K562 (cell line): ENCODE data around the gene ACBD6. TPM values are rescaled to one million over a fixed set of nuclear protein-coding genes. Genes with fewer than 3 reads are reported as not detected.

Experiments used
- CHD2 ChIP-seq: IDR thresholded peaks from 2 replicates; pipeline ENCODE4 v1.6.1; 2011; ENCODE audit warnings: low read depth, low read length
- CHD7 ChIP-seq: fragments of 200-600 bp; sonication (generic); IDR thresholded peaks from one replicate; pipeline ENCODE4 v1.6.1; 2012; ENCODE audit warnings: mild to moderate bottlenecking, low read depth, low read length, inconsistent platforms
- E4F1 ChIP-seq: fragments of 250-450 bp; sonication (Bioruptor Pico); IDR thresholded peaks from 2 replicates; pipeline ENCODE4 v1.5.0; 2021; ENCODE audit warnings: mild to moderate bottlenecking, borderline replicate concordance
- EP300 ChIP-seq: IDR thresholded peaks from 2 replicates; pipeline ENCODE4 v1.6.1; 2012; ENCODE audit warnings: low read length, improper control_type of control experiment
- polyA plus RNA-seq, 8 experiments: library from polyadenylated mRNA; depleted of rRNA in 4 of 8; stranded (reverse) in 5 of 8; unstranded in 3 of 8; fragments of >200 nt; fragmentation: Nextera tagmentation in 2 of 8; fragmentation: Illumina TruSeq in 1 of 8; extraction: Ambion mirVana in 2 of 8; extraction: Trizol in 1 of 8; gene quantifications; 2 replicates each; pipeline versions ENCODE4 v1.2.1 to v1.2.3, GENCODE V29; 2011 to 2014; ENCODE audit warnings: inconsistent platforms in 1 of 8, missing spikeins in 1 of 8
- total RNA-seq, 7 experiments: library from RNA; depleted of rRNA in 6 of 7; stranded (reverse); fragments of >200 nt in 6 of 7; fragmentation: Illumina TruSeq in 2 of 7; extraction: Trizol in 2 of 7; gene quantifications; 2 replicates each; pipeline versions ENCODE4 v1.2.1 to v1.2.3, GENCODE V29; 2011 to 2021; ENCODE audit warnings: low replicate concordance in 1 of 7

ACBD6 gene
- total and polyA plus RNA-seq, 9 of the 15 experiments (the other 6 are each of a cell fraction or from before 2014, with no cell fraction given) = 16.9 to 107 (median 77.7) TPM

- no peak for TF ChIP-seq E4F1 (CRISPR knock-in tag)
- TF ChIP-seq EP300 = peak; percentile 32; the same call in 1 of the 2 replicates
- TF ChIP-seq CHD7 = no peak
- no peak for TF ChIP-seq CHD2
- TF ChIP-seq, all 486 proteins: peak for 56
Measured at GRCh38 chr1:180271272-180272255, 230.8 kb downstream of the ACBD6 start (continued).
